ENCODE measurements around the gene OTULINL. TPM values are rescaled to one million over a fixed set of nuclear protein-coding genes. Genes with fewer than 3 reads are reported as not detected.

OTULINL gene
- total and polyA plus RNA-seq, 2 donors from 2014 or later: 7.1 to 10.8 TPM

DNA sequence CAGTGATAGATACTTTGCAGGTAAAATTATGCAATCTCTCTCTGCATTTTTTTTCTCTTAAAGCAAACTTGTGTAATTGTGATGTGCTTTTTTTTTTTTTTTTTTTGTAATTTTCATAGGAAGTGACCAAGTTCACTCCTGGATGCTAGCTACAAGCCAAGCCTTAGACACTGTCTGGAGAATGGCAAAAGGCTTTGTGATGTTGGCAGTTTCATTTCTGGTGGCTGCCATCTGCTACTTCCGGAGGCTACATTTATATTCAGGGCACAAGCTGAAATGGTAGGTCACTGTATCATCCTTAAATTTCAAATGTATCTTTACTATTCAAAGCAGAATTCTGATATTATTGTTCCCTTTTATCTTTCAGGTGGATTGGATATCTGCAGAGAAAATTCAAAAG is 19.3 kb downstream of the OTULINL start:
- no peak for DNase-seq
- Histone ChIP-seq H3K9ac (ENCODE audit: low read length in 3 of 3) (no peak overlapping the region), H3K4me3 (ENCODE audit: low read length in 3 of 3) (no peak overlapping the region), H3K9me3 (ENCODE audit: control insufficient read depth in 2 of 3, insufficient read depth in 1 of 3, low read length in 3 of 3) (no peaks in the 10 kb centered on the region), H3K4me1 (ENCODE audit: control insufficient read depth in 2 of 3, insufficient read depth in 2 of 3, low read depth in 1 of 3, low read length in 3 of 3) (no peaks in the 10 kb centered on the region), H3K27me3 (ENCODE audit: control insufficient read depth, insufficient read depth, low read length) (no peaks in the 10 kb centered on the region), H3K36me3 (ENCODE audit: control insufficient read depth in 2 of 3, insufficient read depth in 3 of 3, low read length in 3 of 3) (no peaks in the 10 kb centered on the region), H3K27ac (ENCODE audit: low read depth in 2 of 2, low read length in 2 of 2) (no peak overlapping the region)
- TF ChIP-seq, protein P1, sequence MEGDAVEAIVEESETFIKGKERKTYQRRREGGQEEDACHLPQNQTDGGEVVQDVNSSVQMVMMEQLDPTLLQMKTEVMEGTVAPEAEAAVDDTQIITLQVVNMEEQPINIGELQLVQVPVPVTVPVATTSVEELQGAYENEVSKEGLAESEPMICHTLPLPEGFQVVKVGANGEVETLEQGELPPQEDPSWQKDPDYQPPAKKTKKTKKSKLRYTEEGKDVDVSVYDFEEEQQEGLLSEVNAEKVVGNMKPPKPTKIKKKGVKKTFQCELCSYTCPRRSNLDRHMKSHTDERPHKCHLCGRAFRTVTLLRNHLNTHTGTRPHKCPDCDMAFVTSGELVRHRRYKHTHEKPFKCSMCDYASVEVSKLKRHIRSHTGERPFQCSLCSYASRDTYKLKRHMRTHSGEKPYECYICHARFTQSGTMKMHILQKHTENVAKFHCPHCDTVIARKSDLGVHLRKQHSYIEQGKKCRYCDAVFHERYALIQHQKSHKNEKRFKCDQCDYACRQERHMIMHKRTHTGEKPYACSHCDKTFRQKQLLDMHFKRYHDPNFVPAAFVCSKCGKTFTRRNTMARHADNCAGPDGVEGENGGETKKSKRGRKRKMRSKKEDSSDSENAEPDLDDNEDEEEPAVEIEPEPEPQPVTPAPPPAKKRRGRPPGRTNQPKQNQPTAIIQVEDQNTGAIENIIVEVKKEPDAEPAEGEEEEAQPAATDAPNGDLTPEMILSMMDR (IDR thresholded peaks at IDR 0.05; ENCODE audit: borderline replicate concordance, extremely low read depth, insufficient read depth): no peak
- no peak for FAIRE-seq
- intact Hi-C loops (cut with DNase I): no loop called here

GRCh38 chr5:14603141-14603540 is 21.5 kb downstream of the OTULINL start:
- intact Hi-C loops (cut with DNase I): no loop called here
- Histone ChIP-seq H3K27me3 (ENCODE audit: control insufficient read depth, insufficient read depth, low read length) (no peaks in the 10 kb centered on the region), H3K4me1 (ENCODE audit: control insufficient read depth in 2 of 3, insufficient read depth in 2 of 3, low read depth in 1 of 3, low read length in 3 of 3) (no peaks in the 10 kb centered on the region), H3K36me3 (ENCODE audit: control insufficient read depth in 2 of 3, insufficient read depth in 3 of 3, low read length in 3 of 3) (no peaks in the 10 kb centered on the region), H3K27ac (ENCODE audit: low read depth in 2 of 2, low read length in 2 of 2) (no peak overlapping the region), H3K4me3 (ENCODE audit: low read length in 3 of 3) (no peak overlapping the region), H3K9ac (ENCODE audit: low read length in 3 of 3) (no peak overlapping the region), H3K9me3 (ENCODE audit: control insufficient read depth in 2 of 3, insufficient read depth in 1 of 3, low read length in 3 of 3) (no peaks in the 10 kb centered on the region)
- TF ChIP-seq, protein P1 (IDR thresholded peaks at IDR 0.05; ENCODE audit: borderline replicate concordance, extremely low read depth, insufficient read depth): no peak
- FAIRE-seq (no peak), DNase-seq (no peak)

GRCh38 chr5:14607104-14607503 is 25.5 kb downstream of the OTULINL start:
- Histone ChIP-seq H3K4me3 (ENCODE audit: low read length in 3 of 3) (no peak overlapping the region), H3K9me3 (ENCODE audit: control insufficient read depth in 2 of 3, insufficient read depth in 1 of 3, low read length in 3 of 3) (no peaks in the 10 kb centered on the region), H3K4me1 (ENCODE audit: control insufficient read depth in 2 of 3, insufficient read depth in 2 of 3, low read depth in 1 of 3, low read length in 3 of 3) (no peaks in the 10 kb centered on the region), H3K27ac (ENCODE audit: low read depth in 2 of 2, low read length in 2 of 2) (no peak overlapping the region), H3K27me3 (ENCODE audit: control insufficient read depth, insufficient read depth, low read length) (no peaks in the 10 kb centered on the region), H3K9ac (ENCODE audit: low read length in 3 of 3) (no peak overlapping the region), H3K36me3 (ENCODE audit: control insufficient read depth in 2 of 3, insufficient read depth in 3 of 3, low read length in 3 of 3) (peaks cover 0 to 3% (median 0%) of the 10 kb centered on the region in 3 donors)
- DNase-seq: no peak
- intact Hi-C loops (cut with DNase I): no loop called here
- TF ChIP-seq, protein P1 (IDR thresholded peaks at IDR 0.05; ENCODE audit: borderline replicate concordance, extremely low read depth, insufficient read depth): no peak
- FAIRE-seq: no peak

DNA sequence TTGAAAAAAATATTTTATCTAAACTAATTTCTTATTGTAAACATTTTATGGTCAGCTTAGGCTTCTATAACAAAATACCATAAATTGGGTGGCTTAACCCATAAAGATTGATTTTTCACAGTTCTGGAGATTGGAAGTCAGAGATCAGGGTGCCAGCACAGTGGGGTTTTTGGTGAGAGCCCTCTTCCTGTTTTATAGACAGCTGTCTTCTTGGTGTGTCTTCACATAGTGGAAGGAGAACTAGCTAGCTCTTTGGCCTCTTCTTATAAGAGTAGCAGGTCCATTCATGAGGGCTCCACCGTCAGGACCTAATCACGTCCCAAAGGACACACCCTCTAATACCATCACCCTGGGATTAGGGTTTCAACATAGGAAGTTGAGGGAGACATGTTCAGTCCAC is 26.6 kb downstream of the OTULINL start:
- FAIRE-seq: no peak
- H3K36me3 ChIP-seq (ENCODE audit: control insufficient read depth in 2 of 3, insufficient read depth in 3 of 3, low read length in 3 of 3): peaks cover 0 to 3% (median 0%) of the 10 kb centered on the region in 3 donors
- intact Hi-C loops (cut with DNase I): no loop called here

More for the DNA sequence above, 26.6 kb downstream of the OTULINL start:
- no peak overlapping the region for H3K9ac ChIP-seq (ENCODE audit: low read length in 3 of 3)
- H3K27me3 ChIP-seq (ENCODE audit: control insufficient read depth, insufficient read depth, low read length): no peaks in the 10 kb centered on the region
- no peak overlapping the region for H3K27ac ChIP-seq (ENCODE audit: low read depth in 2 of 2, low read length in 2 of 2)
- no peaks in the 10 kb centered on the region for H3K4me1 ChIP-seq (ENCODE audit: control insufficient read depth in 2 of 3, insufficient read depth in 2 of 3, low read depth in 1 of 3, low read length in 3 of 3)
- TF ChIP-seq, protein P1 (IDR thresholded peaks at IDR 0.05; ENCODE audit: borderline replicate concordance, extremely low read depth, insufficient read depth): no peak
- no peaks in the 10 kb centered on the region for H3K9me3 ChIP-seq (ENCODE audit: control insufficient read depth in 2 of 3, insufficient read depth in 1 of 3, low read length in 3 of 3)
- DNase-seq: no peak
- H3K4me3 ChIP-seq (ENCODE audit: low read length in 3 of 3): no peak overlapping the region

Measured in kidney (tissue), 14 donors.